ENCODE data around the gene MFGE8.
"Not testable (repeated sequence)": the region's sequence is repeated elsewhere in the genome, so short reads cannot be mapped to it uniquely, and the experiment has no call there.

The MFGE8 gene, protein sequence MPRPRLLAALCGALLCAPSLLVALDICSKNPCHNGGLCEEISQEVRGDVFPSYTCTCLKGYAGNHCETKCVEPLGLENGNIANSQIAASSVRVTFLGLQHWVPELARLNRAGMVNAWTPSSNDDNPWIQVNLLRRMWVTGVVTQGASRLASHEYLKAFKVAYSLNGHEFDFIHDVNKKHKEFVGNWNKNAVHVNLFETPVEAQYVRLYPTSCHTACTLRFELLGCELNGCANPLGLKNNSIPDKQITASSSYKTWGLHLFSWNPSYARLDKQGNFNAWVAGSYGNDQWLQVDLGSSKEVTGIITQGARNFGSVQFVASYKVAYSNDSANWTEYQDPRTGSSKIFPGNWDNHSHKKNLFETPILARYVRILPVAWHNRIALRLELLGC

DNA sequence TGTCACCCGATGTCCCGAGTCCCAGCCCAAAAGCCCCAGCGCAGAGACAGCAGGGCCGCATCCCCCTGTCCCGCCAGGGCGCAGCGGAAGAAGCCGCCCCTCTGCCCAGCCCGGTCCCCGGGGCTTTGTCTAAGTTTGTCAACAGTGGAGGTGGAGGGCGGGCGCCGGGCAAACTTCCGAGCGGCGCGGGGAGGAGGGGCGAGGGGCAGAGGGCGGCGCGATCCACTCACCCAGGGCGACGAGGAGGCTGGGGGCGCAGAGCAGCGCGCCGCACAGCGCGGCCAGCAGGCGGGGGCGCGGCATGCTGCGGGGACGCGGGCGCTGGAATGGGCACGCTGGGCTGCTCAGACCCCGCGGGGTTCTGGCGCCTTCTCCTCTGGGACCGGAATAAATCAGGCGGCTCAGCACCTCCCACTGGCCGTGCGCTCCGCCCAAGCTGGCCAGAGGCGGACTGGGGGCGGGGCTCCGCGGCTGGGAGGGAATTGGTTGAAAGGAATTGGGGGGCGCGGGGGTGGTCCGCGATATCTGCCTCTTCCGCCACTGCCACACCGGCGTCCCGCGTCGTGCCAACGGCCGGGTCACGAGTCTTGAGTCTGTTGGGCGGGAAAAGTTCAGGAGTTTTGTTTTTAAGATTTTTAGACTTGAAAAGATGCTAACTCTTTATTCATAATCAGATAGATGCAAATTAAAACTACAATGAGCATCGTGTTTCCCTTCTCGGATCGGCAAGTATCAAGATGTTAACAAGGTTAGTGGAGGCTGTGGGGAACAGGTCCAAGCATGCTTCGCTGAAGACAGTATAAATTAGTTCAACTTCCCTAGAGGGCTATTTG, at the start of gene MFGE8:
Gene MFGE8 (minus strand): TSS at position 363 of the 833 bp plus-strand sequence. CDS start 60 bp downstream, at position 303.
- DNase-seq (ENCODE audit: low read depth), result peak; percentile 77

DNA sequence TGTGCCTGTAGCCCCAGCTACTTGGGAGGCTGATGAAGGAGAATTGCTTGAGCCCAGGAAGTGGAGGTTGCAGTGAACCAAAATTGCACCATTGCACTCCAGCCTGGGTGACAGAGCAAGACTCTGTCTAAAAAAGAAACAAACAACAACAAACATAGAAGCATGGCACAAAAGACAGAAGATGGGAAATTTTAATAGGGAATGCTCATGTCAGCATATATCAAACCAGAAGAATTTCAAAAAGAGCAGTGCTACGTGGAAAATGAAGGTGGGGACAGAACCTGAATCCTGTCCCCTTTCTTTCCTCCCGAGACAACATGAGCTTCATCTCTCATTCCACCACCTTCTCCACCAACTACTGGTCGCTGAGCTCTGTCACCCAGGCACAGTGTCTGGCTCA, 46.3 kb upstream of the MFGE8 start:
- no peak for DNase-seq (ENCODE audit: low read depth)

DNA sequence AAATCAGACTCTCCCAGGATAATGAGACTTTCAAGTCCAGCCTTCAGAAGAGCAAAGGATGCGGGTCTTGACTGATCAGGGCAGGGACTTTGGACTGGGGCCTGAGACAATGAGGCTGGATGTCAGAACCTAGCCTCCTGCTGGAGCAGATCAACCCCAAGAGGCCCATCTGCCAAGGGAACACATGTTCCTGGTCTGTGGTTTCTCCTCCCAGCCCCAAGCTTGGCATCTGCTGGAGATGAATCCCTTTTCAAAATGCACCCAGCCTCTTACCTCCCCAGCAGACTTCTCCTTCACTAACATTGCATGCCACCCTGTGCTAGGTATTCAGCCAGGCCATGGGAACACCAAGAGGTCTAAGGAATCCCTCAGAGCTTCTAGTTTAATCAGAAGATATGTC, 43.7 kb upstream of the MFGE8 start:
- no peak for DNase-seq (ENCODE audit: low read depth)

DNA sequence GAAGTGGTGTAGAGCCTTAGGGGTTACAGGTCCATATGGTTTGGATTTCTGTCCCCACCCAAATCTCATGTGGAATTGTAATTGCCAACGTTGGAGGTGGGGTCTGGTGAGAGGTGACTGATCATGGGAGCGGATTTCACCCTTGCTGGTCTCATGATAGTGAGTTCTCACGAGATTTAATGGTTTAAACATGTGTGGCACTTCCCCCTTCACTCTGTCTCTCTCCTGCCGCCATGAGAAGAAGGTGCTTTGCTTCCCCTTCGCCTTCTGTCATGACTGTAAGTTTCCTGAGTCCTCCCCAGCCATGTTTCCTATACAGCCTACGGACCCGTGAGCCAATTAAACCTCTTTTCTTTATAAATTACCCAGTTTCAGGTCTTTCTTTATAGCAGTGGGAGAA, 43.1 kb upstream of the MFGE8 start:
- no peak for DNase-seq (ENCODE audit: low read depth)

DNA sequence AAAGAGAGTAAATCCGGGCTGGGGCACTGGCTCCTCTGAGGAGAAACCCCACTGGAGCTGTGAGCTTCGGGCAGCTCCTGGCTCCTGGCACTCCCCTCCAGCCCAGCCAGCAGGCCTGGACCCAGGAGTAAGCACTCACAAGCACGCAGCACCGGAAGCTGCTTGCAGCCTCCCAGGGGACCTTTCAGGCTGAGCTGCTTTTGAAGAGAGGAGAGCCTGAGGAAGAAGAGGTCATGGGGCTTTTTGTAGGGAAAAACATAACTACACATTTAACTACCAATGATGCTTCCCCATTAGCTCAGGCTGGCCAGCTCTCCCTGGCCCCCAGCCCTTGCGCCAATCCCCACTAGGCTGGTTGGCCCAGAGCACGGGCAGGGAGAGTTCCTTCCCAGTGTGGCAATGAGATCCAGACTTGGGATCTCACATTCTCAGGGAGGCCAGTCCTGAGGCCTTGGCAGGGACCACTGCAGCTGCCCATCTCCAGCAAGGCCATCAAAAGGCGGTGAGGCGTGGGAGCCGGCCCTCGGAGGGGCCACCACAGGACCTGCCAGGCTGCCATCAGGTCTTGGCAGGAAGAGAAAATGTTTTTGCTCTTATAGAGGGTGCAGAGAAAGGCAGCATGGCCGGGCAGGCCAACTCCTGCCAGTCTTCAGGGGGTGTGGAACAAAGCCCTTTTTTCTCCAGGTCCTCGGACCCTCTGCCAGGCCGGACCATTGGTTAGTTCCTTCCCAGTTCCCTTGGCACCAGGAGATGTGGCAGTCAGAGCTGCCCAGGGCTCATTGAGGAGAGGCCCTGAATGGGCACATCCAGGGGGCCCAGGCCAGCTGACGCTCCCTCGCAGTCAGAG, 41.5 kb upstream of the MFGE8 start:
- no peak for DNase-seq (ENCODE audit: low read depth)

DNA sequence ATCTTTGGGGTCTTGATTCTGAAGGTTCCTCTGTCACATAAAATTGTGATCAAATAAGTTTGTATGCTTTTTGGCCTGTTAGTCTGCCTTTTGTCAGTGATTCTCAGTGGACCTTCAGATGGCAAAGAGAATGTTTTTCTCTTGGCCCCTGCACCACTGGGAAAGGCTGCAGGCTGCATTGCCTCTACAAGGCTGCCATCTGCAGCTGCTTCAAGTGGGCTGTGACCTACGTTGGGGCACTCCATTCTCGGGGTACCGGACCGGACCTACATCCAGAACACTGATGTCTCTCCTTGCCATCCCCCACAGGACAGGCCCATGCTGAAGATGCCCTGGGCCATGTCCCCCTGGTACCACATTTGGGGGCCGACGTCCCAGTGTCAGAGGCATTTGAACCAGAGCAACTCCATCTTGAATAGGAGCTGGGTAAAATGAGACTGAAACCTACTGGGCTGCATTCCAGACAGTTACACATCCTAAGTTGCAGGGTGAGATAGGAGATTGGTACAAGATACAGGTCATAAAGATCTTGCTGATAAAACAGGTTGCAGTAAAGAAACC, 37.5 kb upstream of the MFGE8 start:
- DNase-seq (ENCODE audit: low read depth), result no peak

DNA sequence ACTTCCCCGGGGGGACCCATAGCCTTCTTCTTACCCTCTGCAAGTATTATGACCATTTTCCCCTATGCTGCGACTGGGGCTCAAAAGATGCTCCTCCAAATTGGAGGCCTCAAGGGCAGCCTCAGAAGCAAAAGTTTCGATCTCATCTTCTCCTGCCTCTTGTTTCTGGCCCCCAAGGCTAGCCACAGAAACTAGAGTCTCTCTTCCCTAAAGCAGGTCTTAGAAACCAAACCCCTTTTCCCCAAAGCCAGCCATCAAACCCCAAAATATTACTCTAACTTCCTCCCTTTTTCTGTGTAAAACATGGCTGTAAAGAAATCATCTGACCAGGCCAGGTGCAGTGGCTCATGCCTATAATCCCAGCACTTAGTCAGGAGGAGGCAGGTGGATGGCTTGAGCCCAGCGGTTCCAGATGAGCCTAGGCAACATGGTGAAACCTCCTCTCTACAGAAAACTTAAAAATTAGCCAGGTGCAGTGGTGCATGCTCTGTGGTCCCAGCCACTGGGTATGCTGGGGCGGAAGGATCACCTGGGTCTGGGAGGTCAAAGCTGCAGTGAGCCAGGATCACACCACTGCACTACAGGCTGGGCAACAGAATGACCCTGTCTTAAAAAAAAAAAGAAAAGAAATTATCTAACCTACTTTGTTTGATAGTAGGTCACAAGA, 36.7 kb upstream of the MFGE8 start:
- DNase-seq (ENCODE audit: low read depth), result no peak

DNA sequence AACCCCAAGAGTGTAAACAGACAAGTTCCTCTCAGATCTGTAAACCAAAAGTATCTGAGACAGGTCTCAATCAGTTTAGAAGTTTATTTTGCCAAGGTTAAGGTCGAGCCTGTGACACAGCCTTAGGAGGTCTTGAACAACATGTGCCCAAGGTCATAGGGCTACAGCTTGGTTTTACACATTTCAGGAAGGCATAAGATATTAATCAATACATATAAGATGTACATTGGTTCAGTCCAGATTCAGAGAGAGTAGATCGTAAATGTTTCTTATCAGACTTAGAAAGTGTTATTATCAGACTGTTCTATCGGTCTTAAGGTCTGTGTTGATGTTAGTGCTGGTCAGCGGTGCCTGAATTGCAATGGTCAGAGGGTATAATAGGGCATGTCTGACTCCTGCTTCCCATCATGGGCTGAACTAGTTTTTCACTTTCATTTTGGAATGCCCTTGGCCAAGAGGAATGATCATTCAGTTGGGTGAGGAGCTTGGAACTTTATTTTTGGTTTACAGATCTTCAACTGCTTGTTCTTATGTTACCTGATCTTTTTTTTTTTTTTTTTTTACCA, 27.0 kb upstream of the MFGE8 start:
- DNase-seq (ENCODE audit: low read depth), result no peak

DNA sequence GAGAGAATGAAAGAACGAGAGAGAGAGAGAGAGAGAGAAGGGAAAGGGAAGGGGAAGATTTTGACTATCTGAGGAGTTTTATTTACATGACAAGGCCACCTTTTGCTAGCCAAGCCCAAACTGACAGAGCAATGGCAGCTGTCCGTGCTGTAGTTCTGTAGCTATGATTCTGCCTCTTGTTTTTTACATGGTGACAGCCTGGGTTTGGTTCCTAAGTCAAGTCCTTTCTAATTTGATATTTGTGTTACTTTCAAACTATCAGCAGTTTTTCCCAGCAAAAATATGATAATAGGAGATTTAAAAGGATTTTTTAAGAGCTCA, 26.3 kb upstream of the MFGE8 start:
- no peak for DNase-seq (ENCODE audit: low read depth)

DNA sequence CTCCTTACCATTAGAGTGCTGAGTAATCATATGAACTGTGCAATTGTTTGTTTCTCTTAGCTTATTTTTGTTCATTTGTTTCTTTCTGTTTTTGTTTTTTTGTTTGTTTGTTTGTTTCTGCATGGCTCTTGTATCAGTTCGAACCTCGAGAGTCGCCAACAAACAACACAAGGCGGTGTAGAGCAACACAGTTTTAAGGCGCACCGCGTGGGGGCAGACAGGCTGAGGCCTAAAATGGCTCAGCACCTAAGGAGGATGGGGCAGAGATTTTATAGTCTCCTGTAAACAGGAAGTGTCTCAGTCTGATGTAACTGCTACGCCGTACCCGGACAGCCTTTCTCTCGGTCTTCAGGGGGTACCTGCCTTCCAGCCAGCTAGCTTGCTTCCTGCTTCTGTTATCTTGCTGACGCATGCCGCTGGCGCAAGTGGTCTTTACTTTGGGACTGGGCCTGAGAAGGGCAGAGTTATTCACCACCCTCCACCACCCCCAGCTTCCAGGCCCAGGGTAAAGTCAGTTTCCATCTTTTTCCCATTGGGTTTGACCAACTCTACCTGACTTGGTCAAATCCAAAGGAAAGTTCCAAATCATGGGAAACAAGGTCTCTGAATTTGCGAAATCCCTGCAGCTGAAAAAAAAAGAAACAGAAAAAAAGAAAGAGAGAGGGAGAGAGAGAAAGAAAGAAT, 25.8 kb upstream of the MFGE8 start:
- no peak for DNase-seq (ENCODE audit: low read depth)

DNA sequence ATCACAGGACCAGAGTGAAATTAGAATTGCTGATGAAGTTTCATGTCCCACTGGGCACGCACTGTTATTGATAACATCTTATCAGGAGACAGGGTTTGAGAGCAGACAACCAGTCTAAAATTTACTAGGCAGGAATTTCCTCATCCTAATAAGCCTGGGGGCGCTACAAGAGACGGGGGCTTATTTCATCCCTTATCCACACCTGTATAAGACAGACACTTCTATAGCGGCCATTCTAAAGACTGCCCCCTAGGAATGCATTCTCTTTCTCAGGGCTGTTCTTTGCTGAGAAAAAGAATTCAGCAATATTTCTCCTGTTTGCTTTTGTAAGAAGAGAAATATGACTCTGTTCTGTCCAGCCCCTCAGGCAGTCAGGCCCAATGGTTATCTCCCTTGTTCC, 21.3 kb upstream of the MFGE8 start:
- DNase-seq (ENCODE audit: low read depth), result not testable (repeated sequence)

DNA sequence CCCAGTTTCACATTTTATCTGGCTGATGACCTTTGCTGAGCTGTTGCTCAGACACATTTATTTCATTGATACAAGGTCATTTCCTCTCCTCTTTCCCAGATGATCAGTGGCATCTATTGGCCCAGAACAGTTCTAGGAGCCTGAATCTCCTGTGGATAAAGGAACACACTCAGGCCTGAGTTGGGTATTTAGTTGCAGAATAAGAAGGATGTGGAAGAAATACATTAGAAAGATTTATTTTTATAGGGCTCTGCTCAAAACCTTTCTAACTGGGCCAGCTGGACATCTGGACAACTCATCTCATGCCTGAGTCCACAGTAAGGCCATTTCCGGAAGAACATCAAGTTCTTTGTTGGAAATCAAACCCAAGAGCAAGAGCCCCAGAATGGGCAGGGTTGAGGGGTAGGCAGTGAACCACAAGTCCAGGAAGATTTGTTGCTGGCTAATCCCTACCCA, 19.7 kb upstream of the MFGE8 start:
- DNase-seq (ENCODE audit: low read depth), result no peak

DNA sequence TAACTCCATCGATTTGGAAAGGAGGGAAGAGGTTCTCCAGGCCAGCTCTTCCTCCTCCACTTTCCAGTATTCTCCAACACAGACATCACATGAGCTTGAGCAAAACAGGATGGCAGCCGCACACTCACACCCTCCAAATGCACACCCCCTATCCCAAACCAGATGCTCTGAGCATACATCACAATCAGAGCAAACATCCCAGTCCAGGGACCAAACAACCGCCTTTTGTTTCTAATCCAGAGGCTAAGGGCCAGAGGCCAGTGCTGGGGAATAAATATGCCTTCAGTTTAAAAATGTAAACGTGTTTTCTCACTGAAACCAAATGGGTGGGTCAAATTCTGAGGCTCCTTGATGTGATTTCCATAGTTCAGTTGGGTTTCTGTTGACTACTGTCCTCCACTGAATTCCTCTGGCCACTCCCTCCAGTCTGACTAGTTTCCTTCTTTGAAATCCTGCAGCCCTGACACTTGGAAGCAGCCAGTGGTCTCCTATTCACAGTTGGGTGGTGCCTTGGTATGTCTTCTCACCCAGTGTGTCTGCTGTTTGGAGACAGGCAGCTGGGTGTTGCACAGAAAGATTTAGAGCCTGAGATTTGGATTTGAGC, 19.2 kb upstream of the MFGE8 start:
- DNase-seq (ENCODE audit: low read depth), result no peak

DNA sequence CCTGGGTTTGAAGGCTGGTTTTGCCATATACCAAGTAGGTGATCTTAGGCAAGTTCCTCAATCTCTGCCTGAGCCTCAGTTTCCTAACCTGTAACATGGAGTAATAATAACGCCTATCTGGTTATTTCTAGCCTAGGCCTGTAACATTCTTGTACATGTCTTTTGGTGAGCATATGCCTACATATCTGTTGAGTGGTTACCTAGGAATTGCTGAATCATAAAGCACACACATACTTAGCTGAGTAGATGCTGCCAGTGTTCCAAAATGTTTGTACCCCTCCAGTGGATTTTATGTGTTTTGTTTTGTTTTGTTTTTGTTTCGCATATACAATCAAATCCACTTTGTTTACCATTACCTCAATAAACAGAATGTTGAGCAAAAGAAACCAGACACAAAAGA, 17.4 kb upstream of the MFGE8 start:
- no peak for DNase-seq (ENCODE audit: low read depth)

DNA sequence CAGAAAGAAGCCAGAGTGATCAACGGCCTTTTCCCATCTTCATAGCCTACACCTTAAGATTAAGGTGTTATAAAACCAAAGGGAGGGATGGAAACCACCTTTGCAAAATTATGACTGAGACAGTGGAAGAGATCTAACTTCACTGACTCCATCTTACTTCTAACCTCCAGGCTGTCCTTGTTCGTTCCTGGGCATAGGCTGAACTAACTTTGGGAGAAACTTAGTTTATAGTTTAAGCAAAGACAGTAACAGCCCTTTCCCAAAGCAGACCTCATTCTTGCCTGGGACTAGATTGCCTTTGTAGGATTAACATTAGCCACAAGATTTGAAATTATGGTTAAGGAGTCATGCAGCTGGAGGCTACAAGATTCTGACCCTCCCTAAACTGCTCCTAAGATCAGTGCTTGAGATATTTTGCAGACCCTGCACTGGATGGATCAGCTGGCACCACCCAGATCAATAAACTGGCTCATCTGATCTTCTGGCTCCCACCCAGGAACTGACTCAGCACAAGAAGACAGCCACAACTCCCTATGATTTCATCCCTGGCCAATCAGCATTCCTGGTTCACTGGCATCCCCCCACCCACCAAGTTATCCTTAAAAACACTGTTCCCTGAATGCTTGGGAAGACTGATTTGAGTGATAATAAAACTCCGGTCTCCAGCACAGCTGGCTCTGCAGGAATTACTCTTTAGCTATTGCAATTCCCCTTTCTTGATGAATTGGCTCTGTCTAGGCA, 16.3 kb upstream of the MFGE8 start:
- peak; percentile 32 for DNase-seq (ENCODE audit: low read depth)

DNA sequence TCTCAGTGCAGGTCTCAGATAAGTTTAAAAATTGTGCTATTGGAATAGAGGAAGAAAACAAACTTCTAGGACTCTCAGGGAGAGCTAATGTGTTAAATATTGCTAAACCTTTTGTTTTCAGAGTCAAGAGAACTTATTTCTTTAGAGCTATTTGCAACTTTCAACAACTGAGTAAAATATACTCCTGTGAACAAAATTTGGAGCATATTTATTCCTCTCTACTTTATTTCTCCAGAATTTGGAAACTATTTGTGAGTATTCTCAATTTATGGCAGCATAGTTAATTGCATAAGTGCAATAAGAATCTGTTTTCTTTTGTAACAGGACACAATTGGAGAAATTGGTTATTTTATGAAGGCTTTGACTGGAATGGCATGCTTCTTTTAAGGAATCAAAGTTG, 15.0 kb upstream of the MFGE8 start:
- not testable (repeated sequence) for DNase-seq (ENCODE audit: low read depth)

DNA sequence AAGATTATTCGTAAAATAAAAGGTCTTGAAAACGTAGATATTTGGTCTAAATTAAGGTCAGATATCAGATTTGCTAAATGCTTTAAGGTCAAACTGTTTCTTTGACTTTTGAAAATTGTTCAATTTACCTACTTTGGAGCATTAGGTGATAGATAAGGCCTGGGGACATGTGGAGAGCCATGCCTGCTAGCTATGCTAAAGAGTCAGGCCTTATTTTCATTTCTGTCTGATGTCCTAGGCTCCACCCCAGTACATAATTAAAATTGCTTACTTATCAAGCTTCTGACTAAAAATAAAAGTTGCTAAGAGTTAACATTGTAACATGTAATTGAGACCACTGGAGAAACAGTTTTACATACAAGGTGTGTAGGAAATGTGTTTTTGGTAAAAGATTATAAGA, 12.5 kb upstream of the MFGE8 start:
- not testable (repeated sequence) for DNase-seq (ENCODE audit: low read depth)

DNA sequence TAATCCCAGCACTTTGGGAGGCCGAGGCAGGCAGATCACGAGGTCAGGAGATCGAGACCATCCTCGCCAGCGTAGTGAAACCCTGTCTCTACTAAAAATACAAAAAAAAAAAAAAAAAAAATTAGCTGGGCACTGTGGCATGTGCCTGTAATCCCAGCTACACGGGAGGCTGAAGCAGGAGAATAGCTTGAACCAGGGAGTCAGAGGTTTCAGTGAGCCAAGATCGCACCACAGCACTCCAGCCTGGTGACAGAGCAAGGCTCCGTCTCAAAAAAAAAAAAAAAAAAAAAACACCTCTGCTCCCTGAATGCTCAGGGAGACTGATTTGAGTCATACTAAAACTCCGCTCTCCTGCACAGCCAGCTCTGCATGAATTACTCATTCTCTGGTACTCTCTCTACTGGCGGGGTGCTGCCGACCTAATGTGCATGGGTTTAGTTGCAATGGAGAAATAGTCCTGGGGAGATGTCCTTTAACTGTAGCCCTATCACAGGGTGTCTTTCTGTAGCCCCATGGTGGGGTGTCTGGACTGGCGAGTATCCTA, 7.8 kb upstream of the MFGE8 start:
- DNase-seq (ENCODE audit: low read depth), result peak; percentile 91
